Measurements from ENCODE around the gene AHNAK2.

GRCh38 chr14:104898870-104899510 is 79.2 kb downstream of the AHNAK2 start:
- TF ChIP-seq POLR2A (IDR thresholded peaks at IDR 0.05) (no peak), CTCF (IDR thresholded peaks at IDR 0.05) (no peak)
